ENCODE results near the gene SYDE1. TPM values are rescaled to one million over a fixed set of nuclear protein-coding genes. Genes with fewer than 3 reads are reported as not detected.

SYDE1 gene
- total RNA-seq, 1 donor from 2014 or later, result 2.5 TPM

Small RNAs within 50 kb of the gene (small RNA-seq; reads per million reads assigned to genes)
- gene RNU6-782P, result not detected

Other genes with a start within 250 kb of the SYDE1 start
- not detected for gene OR7A17, start 221.3 kb upstream of the SYDE1 start, total RNA-seq
- not detected for gene OR7C2, start 165.9 kb upstream of the SYDE1 start, total RNA-seq
- 72.2 TPM for gene SLC1A6, start 127.5 kb upstream of the SYDE1 start, total RNA-seq
- not detected for gene CASP14, start 57.9 kb upstream of the SYDE1 start, total RNA-seq
- gene OR1I1, start 25.2 kb upstream of the SYDE1 start, total RNA-seq, result not detected
- gene NOTCH3, start 93.6 kb downstream of the SYDE1 start, total RNA-seq, result 12.6 TPM
- gene EPHX3, start 125.0 kb downstream of the SYDE1 start, total RNA-seq, result not detected
- 9.5 TPM for gene BRD4, start 225.1 kb downstream of the SYDE1 start, total RNA-seq

All from occipital lobe (tissue), 2 donors.